Measurements from ENCODE around the gene ENTPD2.

GRCh38 chr9:137042751-137043727 lies 10.8 kb downstream of the ENTPD2 start:
- TF ChIP-seq, protein P1, sequence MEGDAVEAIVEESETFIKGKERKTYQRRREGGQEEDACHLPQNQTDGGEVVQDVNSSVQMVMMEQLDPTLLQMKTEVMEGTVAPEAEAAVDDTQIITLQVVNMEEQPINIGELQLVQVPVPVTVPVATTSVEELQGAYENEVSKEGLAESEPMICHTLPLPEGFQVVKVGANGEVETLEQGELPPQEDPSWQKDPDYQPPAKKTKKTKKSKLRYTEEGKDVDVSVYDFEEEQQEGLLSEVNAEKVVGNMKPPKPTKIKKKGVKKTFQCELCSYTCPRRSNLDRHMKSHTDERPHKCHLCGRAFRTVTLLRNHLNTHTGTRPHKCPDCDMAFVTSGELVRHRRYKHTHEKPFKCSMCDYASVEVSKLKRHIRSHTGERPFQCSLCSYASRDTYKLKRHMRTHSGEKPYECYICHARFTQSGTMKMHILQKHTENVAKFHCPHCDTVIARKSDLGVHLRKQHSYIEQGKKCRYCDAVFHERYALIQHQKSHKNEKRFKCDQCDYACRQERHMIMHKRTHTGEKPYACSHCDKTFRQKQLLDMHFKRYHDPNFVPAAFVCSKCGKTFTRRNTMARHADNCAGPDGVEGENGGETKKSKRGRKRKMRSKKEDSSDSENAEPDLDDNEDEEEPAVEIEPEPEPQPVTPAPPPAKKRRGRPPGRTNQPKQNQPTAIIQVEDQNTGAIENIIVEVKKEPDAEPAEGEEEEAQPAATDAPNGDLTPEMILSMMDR (IDR thresholded peaks at IDR 0.05) = no peak
- no peak for TF ChIP-seq POLR2A (IDR thresholded peaks at IDR 0.05)
